ENCODE measurements around the gene RCOR2. TPM values are rescaled to one million over a fixed set of nuclear protein-coding genes. Genes with fewer than 3 reads are reported as not detected.

RCOR2 gene
- polyA plus RNA-seq, 1 donor (not counting 4 experiments of a cell fraction or from before 2014, with no cell fraction given) = 0.46 TPM

- no peaks in the 10 kb centered on the region for H3K27me3 ChIP-seq (ENCODE audit: control insufficient read depth, extremely low read depth, insufficient read depth, low read length)
- no peak overlapping the region for H3K9ac ChIP-seq (ENCODE audit: control insufficient read depth, extremely low read depth, insufficient read depth, low read length)
- no peak overlapping the region for H2AFZ ChIP-seq (ENCODE audit: control insufficient read depth, low read length)
- H3K79me2 ChIP-seq (ENCODE audit: control insufficient read depth, insufficient read depth, low read length) = no peaks in the 10 kb centered on the region
- H3K36me3 ChIP-seq (ENCODE audit: control insufficient read depth in 2 of 2, extremely low read depth in 1 of 2, insufficient read depth in 2 of 2, low read length in 2 of 2) = peaks cover 71 to 72% of the 10 kb centered on the region in 2 experiments
- no peak overlapping the region for H3K4me2 ChIP-seq (ENCODE audit: control insufficient read depth, extremely low read depth, insufficient read depth, low read depth, low read length)
- no peaks in the 10 kb centered on the region for H4K20me1 ChIP-seq (ENCODE audit: control insufficient read depth, extremely low read depth, insufficient read depth, low read length)
- DNase-seq (ENCODE audit: low read depth, low spot score) (no peak), FAIRE-seq (no peak)
- no peaks in the 10 kb centered on the region for H3K4me1 ChIP-seq (ENCODE audit: control insufficient read depth, extremely low read depth, insufficient read depth, low read length)
- no peaks in the 10 kb centered on the region for H3K9me3 ChIP-seq (ENCODE audit: control insufficient read depth, low read depth, low read length)
- H3K27ac ChIP-seq (ENCODE audit: control insufficient read depth, insufficient read depth, low read length) = no peak overlapping the region
- TF ChIP-seq CTCF (optimal IDR thresholded peaks at IDR 0.05 in 1 of 3, IDR thresholded peaks at IDR 0.05 in 1 of 3, conservative IDR thresholded peaks at IDR 0.05 in 1 of 3; ENCODE audit: extremely low read depth in 1 of 3, insufficient read depth in 2 of 3, low read length in 3 of 3) (peak; percentile 33 to 47 (median 36)), EZH2 (IDR thresholded peaks at IDR 0.05; ENCODE audit: low read length) (no peak)
- dilution Hi-C loops (cut with MboI; ENCODE audit: extremely low pct_ligation_motif_present, low sequenced_read_pairs) = no loop called here
- H3K4me3 ChIP-seq (ENCODE audit: control insufficient read depth in 2 of 3, extremely low read depth in 1 of 3, insufficient read depth in 2 of 3, low read depth in 1 of 3, low read length in 3 of 3) = no peak overlapping the region
- no peaks in the 10 kb centered on the region for H3K9me1 ChIP-seq (ENCODE audit: control insufficient read depth, extremely low read depth, insufficient read depth, low read length)
Observed at GRCh38 chr11:63901660-63902059, 15.3 kb downstream of the RCOR2 start.

- dilution Hi-C loops (cut with MboI; ENCODE audit: extremely low pct_ligation_motif_present, low sequenced_read_pairs) = no loop called here
- no peak for FAIRE-seq
- no peaks in the 10 kb centered on the region for H3K4me1 ChIP-seq (ENCODE audit: control insufficient read depth, extremely low read depth, insufficient read depth, low read length)
Observed at GRCh38 chr11:63897459-63898146, 19.4 kb downstream of the RCOR2 start.

More at GRCh38 chr11:63897459-63898146, 19.4 kb downstream of the RCOR2 start:
- TF ChIP-seq EZH2 (IDR thresholded peaks at IDR 0.05; ENCODE audit: low read length) = no peak
- TF ChIP-seq CTCF (optimal IDR thresholded peaks at IDR 0.05 in 1 of 3, IDR thresholded peaks at IDR 0.05 in 1 of 3, conservative IDR thresholded peaks at IDR 0.05 in 1 of 3; ENCODE audit: extremely low read depth in 1 of 3, insufficient read depth in 2 of 3, low read length in 3 of 3) = no peak
- H4K20me1 ChIP-seq (ENCODE audit: control insufficient read depth, extremely low read depth, insufficient read depth, low read length) = peaks cover 3% of the 10 kb centered on the region
- H2AFZ ChIP-seq (ENCODE audit: control insufficient read depth, low read length) = no peak overlapping the region
- H3K4me2 ChIP-seq (ENCODE audit: control insufficient read depth, extremely low read depth, insufficient read depth, low read depth, low read length) = no peak overlapping the region
- H3K36me3 ChIP-seq (ENCODE audit: control insufficient read depth in 2 of 2, extremely low read depth in 1 of 2, insufficient read depth in 2 of 2, low read length in 2 of 2) = peaks cover 48 to 66% of the 10 kb centered on the region in 2 experiments
- no peaks in the 10 kb centered on the region for H3K9me1 ChIP-seq (ENCODE audit: control insufficient read depth, extremely low read depth, insufficient read depth, low read length)
- no peak overlapping the region for H3K9ac ChIP-seq (ENCODE audit: control insufficient read depth, extremely low read depth, insufficient read depth, low read length)
- no peak overlapping the region for H3K4me3 ChIP-seq (ENCODE audit: control insufficient read depth in 2 of 3, extremely low read depth in 1 of 3, insufficient read depth in 2 of 3, low read depth in 1 of 3, low read length in 3 of 3)
- no peak overlapping the region for H3K27ac ChIP-seq (ENCODE audit: control insufficient read depth, insufficient read depth, low read length)
- no peaks in the 10 kb centered on the region for H3K9me3 ChIP-seq (ENCODE audit: control insufficient read depth, low read depth, low read length)
- H3K27me3 ChIP-seq (ENCODE audit: control insufficient read depth, extremely low read depth, insufficient read depth, low read length) = no peaks in the 10 kb centered on the region
- peaks cover 19% of the 10 kb centered on the region for H3K79me2 ChIP-seq (ENCODE audit: control insufficient read depth, insufficient read depth, low read length)
- DNase-seq (ENCODE audit: low read depth, low spot score) = no peak

All from keratinocyte (primary cell).